SU-DHL-6 (cell line): ENCODE results near the gene CBL.
"Not testable (repeated sequence)": the region's sequence is repeated elsewhere in the genome, so short reads cannot be mapped to it uniquely, and the experiment has no call there.

Experiments used
- H2AFZ ChIP-seq: fragments of 200-600 bp; sonication (generic); 2 replicates; pipeline ENCODE4 v1.6.1; 2014; ENCODE audit warnings: low read depth, mild to moderate bottlenecking, moderate library complexity, mixed read lengths, antibody characterized with exemption, low read length; ENCODE audit not compliant: severe bottlenecking
- H3F3A ChIP-seq: fragments of 200-600 bp; shearing (Covaris generic); 2 replicates; pipeline ENCODE4 v1.6.0; 2016; ENCODE audit warnings: antibody characterized with exemption, mild to moderate bottlenecking; ENCODE audit not compliant: insufficient read depth
- H3K27ac ChIP-seq: fragments of 200-600 bp; sonication (generic); 2 replicates; pipeline ENCODE4 v1.5.1; 2016; ENCODE audit warnings: low read depth, mild to moderate bottlenecking, low read length, moderate library complexity, mixed read lengths
- H3K27me3 ChIP-seq: fragments of 200-600 bp; sonication (generic), shearing (Covaris generic); 2 replicates; pipeline ENCODE4 v1.6.0; 2014; ENCODE audit warnings: mild to moderate bottlenecking, low read length
- H3K36me3 ChIP-seq: fragments of 200-600 bp; sonication (generic); 2 replicates; pipeline ENCODE4 v1.6.1; 2014; ENCODE audit warnings: mild to moderate bottlenecking, low read length, mixed read lengths
- H3K4me2 ChIP-seq: fragments of 300-600, 200-600 bp; shearing (Covaris generic), sonication (generic); 2 replicates; pipeline ENCODE4 v1.6.0; 2014; ENCODE audit warnings: low read length, low read depth, mild to moderate bottlenecking; ENCODE audit not compliant: poor library complexity, severe bottlenecking
- H3K4me3 ChIP-seq: fragments of 200-600 bp; sonication (generic); 2 replicates; pipeline ENCODE4 v1.5.1; 2014; ENCODE audit warnings: antibody characterized with exemption, low read length, mild to moderate bottlenecking, mixed read lengths; ENCODE audit not compliant: insufficient read depth, poor library complexity, severe bottlenecking
- H3K79me2 ChIP-seq: fragments of 200-600 bp; sonication (generic); 2 replicates; pipeline ENCODE4 v1.6.1; 2014; ENCODE audit warnings: mild to moderate bottlenecking, low read length, moderate library complexity; ENCODE audit not compliant: insufficient read depth
- H3K9ac ChIP-seq: fragments of 200-600 bp; sonication (generic); 2 replicates; pipeline ENCODE4 v1.7.0; 2014; ENCODE audit warnings: mild to moderate bottlenecking, low read length
- H3K9me2 ChIP-seq: fragments of 200-600 bp; sonication (generic); replicated peaks from 2 replicates; pipeline ENCODE4 v1.6.1; 2014; ENCODE audit warnings: low read length; ENCODE audit not compliant: insufficient read depth
- H3K9me3 ChIP-seq: fragments of 200-600 bp; sonication (generic); 2 replicates; pipeline ENCODE4 v1.6.1; 2014; ENCODE audit warnings: low read length, mixed read lengths; ENCODE audit not compliant: insufficient read depth
- H4K20me1 ChIP-seq: fragments of 200-600 bp; sonication (generic); 2 replicates; pipeline ENCODE4 v1.6.1; 2014; ENCODE audit warnings: low read depth, mild to moderate bottlenecking, antibody characterized with exemption, low read length, moderate library complexity, mixed read lengths
- CTCF ChIP-seq: fragments of 200-600 bp; sonication (generic); IDR thresholded peaks from one replicate; pipeline ENCODE4 v1.5.1; 2017; ENCODE audit warnings: antibody characterized with exemption, mild to moderate bottlenecking, low read length, moderate library complexity; ENCODE audit not compliant: insufficient read depth, poor library complexity, severe bottlenecking
- EZH2phosphoT487 ChIP-seq: fragments of 200-600 bp; sonication (generic), shearing (Covaris generic); conservative IDR thresholded peaks from 2 replicates; pipeline ENCODE4 v1.6.1; 2018; ENCODE audit warnings: mild to moderate bottlenecking, antibody characterized with exemption, low read length, moderate library complexity, mixed read lengths

Gene CBL

GRCh38 chr11:119222891-119223290 is 16.8 kb downstream of the CBL start:
- Histone ChIP-seq H3K36me3 (no peaks in the 10 kb centered on the region), H3F3A (peaks cover 8% of the 10 kb centered on the region; the same call in 1 of the 2 replicates), H3K9me2 (no peaks in the 10 kb centered on the region), H3K79me2 (peaks cover 91% of the 10 kb centered on the region), H2AFZ (no peak overlapping the region), H3K4me2 (no peak overlapping the region), H3K27me3 (no peaks in the 10 kb centered on the region), H3K9ac (no peak overlapping the region), H4K20me1 (peaks cover 16% of the 10 kb centered on the region), H3K27ac (no peak overlapping the region), H3K9me3 (no peaks in the 10 kb centered on the region), H3K4me3 (no peak overlapping the region)
- TF ChIP-seq CTCF (no peak), EZH2phosphoT487 (no peak)

- peaks cover 8% of the 10 kb centered on the region; the same call in 1 of the 2 replicates for H3F3A ChIP-seq
- H3K9me3 ChIP-seq: no peaks in the 10 kb centered on the region
- TF ChIP-seq CTCF (no peak), EZH2phosphoT487 (no peak)
- peaks cover 10% of the 10 kb centered on the region; the same call in 1 of the 2 replicates for H4K20me1 ChIP-seq
- peaks cover 89% of the 10 kb centered on the region for H3K79me2 ChIP-seq
- no peak overlapping the region for H3K27ac ChIP-seq
- H3K9me2 ChIP-seq: no peaks in the 10 kb centered on the region
- H3K4me3 ChIP-seq: no peak overlapping the region
- H3K9ac ChIP-seq: no peak overlapping the region
- H3K4me2 ChIP-seq: no peak overlapping the region
- H3K36me3 ChIP-seq: no peaks in the 10 kb centered on the region
- H2AFZ ChIP-seq: no peak overlapping the region
- no peaks in the 10 kb centered on the region for H3K27me3 ChIP-seq
Observed at GRCh38 chr11:119223856-119224255, 17.7 kb downstream of the CBL start.

GRCh38 chr11:119228535-119229287 is 22.6 kb downstream of the CBL start:
- H2AFZ ChIP-seq, H3K9ac ChIP-seq, H3K27me3 ChIP-seq, H3F3A ChIP-seq, H3K4me2 ChIP-seq, H3K36me3 ChIP-seq, H3K4me3 ChIP-seq, H4K20me1 ChIP-seq, H3K9me2 ChIP-seq, H3K27ac ChIP-seq, H3K9me3 ChIP-seq: not testable (repeated sequence)
- peaks cover 77% of the 10 kb centered on the region for H3K79me2 ChIP-seq

GRCh38 chr11:119229288-119229672 is 23.1 kb downstream of the CBL start:
- no peak for TF ChIP-seq CTCF
- TF ChIP-seq EZH2phosphoT487: no peak
- Histone ChIP-seq H3K27ac (no peak overlapping the region), H4K20me1 (peaks cover 6% of the 10 kb centered on the region; the same call in 1 of the 2 replicates), H2AFZ (no peak overlapping the region), H3K4me3 (no peak overlapping the region), H3K4me2 (no peak overlapping the region), H3K79me2 (peaks cover 72% of the 10 kb centered on the region), H3K36me3 (peaks cover 2% of the 10 kb centered on the region; the same call in 1 of the 2 replicates), H3F3A (no peaks in the 10 kb centered on the region), H3K27me3 (no peaks in the 10 kb centered on the region), H3K9me3 (no peaks in the 10 kb centered on the region), H3K9ac (no peak overlapping the region), H3K9me2 (no peaks in the 10 kb centered on the region)
